Measurements from ENCODE around the gene TCF3. TPM values are rescaled to one million over a fixed set of nuclear protein-coding genes. Genes with fewer than 3 reads are reported as not detected.
A peak's percentile ranks its signal among the peaks of the same experiment; 100 is the strongest.

TCF3 gene
- total RNA-seq, 1 experiment from 2014 or later: 304 TPM

GRCh38 chr19:1668486-1669270, 16.3 kb upstream of the TCF3 start:
- H3K14ac ChIP-seq (ENCODE audit: insufficient read depth, low read length): no peak overlapping the region
- H2BK15ac ChIP-seq (ENCODE audit: low read depth, low read length): no peak overlapping the region
- TF ChIP-seq, protein P1, sequence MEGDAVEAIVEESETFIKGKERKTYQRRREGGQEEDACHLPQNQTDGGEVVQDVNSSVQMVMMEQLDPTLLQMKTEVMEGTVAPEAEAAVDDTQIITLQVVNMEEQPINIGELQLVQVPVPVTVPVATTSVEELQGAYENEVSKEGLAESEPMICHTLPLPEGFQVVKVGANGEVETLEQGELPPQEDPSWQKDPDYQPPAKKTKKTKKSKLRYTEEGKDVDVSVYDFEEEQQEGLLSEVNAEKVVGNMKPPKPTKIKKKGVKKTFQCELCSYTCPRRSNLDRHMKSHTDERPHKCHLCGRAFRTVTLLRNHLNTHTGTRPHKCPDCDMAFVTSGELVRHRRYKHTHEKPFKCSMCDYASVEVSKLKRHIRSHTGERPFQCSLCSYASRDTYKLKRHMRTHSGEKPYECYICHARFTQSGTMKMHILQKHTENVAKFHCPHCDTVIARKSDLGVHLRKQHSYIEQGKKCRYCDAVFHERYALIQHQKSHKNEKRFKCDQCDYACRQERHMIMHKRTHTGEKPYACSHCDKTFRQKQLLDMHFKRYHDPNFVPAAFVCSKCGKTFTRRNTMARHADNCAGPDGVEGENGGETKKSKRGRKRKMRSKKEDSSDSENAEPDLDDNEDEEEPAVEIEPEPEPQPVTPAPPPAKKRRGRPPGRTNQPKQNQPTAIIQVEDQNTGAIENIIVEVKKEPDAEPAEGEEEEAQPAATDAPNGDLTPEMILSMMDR (conservative IDR thresholded peaks at IDR 0.05): no peak
- H3K4me1 ChIP-seq (ENCODE audit: insufficient read depth, low read length): no peaks in the 10 kb centered on the region; the same call in 1 of the 2 replicates
- no peak overlapping the region for H2BK12ac ChIP-seq (ENCODE audit: insufficient read length, low read depth, low read length)
- no peak overlapping the region for H3K9ac ChIP-seq (ENCODE audit: extremely low read depth, insufficient read length, low read length)
- H4K91ac ChIP-seq (ENCODE audit: insufficient read length, low read depth, low read length): no peak overlapping the region
- H3K18ac ChIP-seq (ENCODE audit: insufficient read length, low read depth, low read length): no peak overlapping the region
- no peak overlapping the region for H2AK5ac ChIP-seq (ENCODE audit: insufficient read length, low read length)
- no peak overlapping the region for H3K27ac ChIP-seq (ENCODE audit: insufficient read length, low read depth, low read length)
- H3K4me2 ChIP-seq (ENCODE audit: insufficient read depth, insufficient read length, low read length): peak overlapping the region; percentile 60
- H3K79me1 ChIP-seq (ENCODE audit: insufficient read depth, low read depth, low read length, poor library complexity, severe bottlenecking): no peaks in the 10 kb centered on the region
- DNase-seq: no peak
- H3K27me3 ChIP-seq (ENCODE audit: insufficient read depth, low read length): peaks cover 38% of the 10 kb centered on the region
- Mint-ChIP-seq H3K9me3 (no peaks in the 10 kb centered on the region), H3K27ac (no peak overlapping the region), H3K4me1 (peaks cover 14 to 34% of the 10 kb centered on the region in 2 experiments), H3K27me3 (ENCODE audit: low read depth) (peaks cover 67% of the 10 kb centered on the region), H3K36me3 (ENCODE audit: insufficient read depth in 1 of 3, low read depth in 3 of 3) (no peaks in the 10 kb centered on the region), H3K4me3 (peak overlapping the region; percentile 48 to 68)
- WGBS (ENCODE audit: extremely low coverage, insufficient read length, low lambda C conversion rate): no CpG with 5 or more reads among the region's 21 CpGs
- H2AFZ ChIP-seq (ENCODE audit: low read length): no peak overlapping the region
- H2BK120ac ChIP-seq (ENCODE audit: low read depth, low read length, poor library complexity, severe bottlenecking): no peak overlapping the region
- H4K20me1 ChIP-seq (ENCODE audit: control insufficient read depth, insufficient read depth, insufficient read length): no peaks in the 10 kb centered on the region
- H3K9me3 ChIP-seq (ENCODE audit: control insufficient read depth, low read depth, low read length): no peaks in the 10 kb centered on the region
- H3K23me2 ChIP-seq (ENCODE audit: insufficient read length, low read depth, low read length, poor library complexity, severe bottlenecking): peaks cover 17% of the 10 kb centered on the region
- H2BK5ac ChIP-seq (ENCODE audit: insufficient read length, low read length): no peak overlapping the region
- H2BK20ac ChIP-seq (ENCODE audit: low read depth, low read length, poor library complexity, severe bottlenecking): no peak overlapping the region
- no peak overlapping the region for H4K8ac ChIP-seq (replicated peaks; ENCODE audit: insufficient read length, low read depth, low read length)
- no peak overlapping the region for H3K4ac ChIP-seq (ENCODE audit: low read depth, low read length)
- H4K5ac ChIP-seq (ENCODE audit: insufficient read length, low read depth, low read length): no peak overlapping the region
- H3K79me2 ChIP-seq (ENCODE audit: insufficient read depth, low read length): no peaks in the 10 kb centered on the region
- H3T11ph ChIP-seq (ENCODE audit: low read length): no peak overlapping the region
- no peak overlapping the region for H3K23ac ChIP-seq (ENCODE audit: insufficient read length, low read depth, low read length)
- H3K56ac ChIP-seq (ENCODE audit: insufficient read length, low read depth, low read length): no peak overlapping the region

Measured in H9 (cell line).